ENCODE results near the gene CNTNAP4. TPM values are rescaled to one million over a fixed set of nuclear protein-coding genes. Genes with fewer than 3 reads are reported as not detected.

CNTNAP4 gene
- total and polyA plus RNA-seq, 2 of the 13 experiments (the other 11 are each of a cell fraction or from before 2014, with no cell fraction given): not detected

DNA sequence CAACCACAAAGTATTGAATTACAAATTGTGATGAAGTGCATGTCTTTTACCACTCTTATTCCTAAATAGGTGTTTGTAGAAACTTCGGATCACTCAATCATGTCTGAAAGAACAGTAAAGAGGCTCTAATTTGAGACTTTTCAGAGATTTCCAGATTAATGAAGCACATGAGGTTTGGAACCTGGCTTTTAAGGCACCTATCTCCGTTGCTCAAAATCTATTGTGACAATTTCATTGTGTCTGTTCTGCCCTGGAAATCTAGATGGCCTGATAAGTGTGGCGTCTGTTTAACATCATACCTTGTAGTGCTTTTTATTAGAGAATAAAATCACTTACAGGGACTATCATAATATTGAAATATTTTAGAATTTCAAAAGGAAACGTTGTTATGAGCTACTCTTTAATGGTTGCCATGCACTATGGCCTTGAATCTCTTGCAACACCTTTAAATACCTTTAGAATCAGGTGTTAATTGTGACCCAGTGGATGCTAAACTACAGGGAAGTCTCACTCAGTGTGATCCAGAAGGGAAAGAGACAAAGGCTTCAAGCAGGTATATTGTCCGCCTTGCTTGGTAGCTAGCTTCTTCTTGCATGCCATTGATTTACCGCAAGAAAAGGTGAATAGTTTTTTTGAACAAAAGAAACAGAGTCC, 210.3 kb downstream of the CNTNAP4 start:
- Histone ChIP-seq H3K27ac (ENCODE audit: extremely low read length, insufficient read depth, low read length) (no peak overlapping the region), H3K27me3 (ENCODE audit: control insufficient read depth in 1 of 2, insufficient read depth in 2 of 2, low read length in 2 of 2) (no peaks in the 10 kb centered on the region), H3K79me2 (ENCODE audit: insufficient read depth, low read length) (no peaks in the 10 kb centered on the region), H3K4me2 (ENCODE audit: low read depth, low read length) (no peak overlapping the region), H3K9me3 (ENCODE audit: low read length) (no peaks in the 10 kb centered on the region), H2AFZ (ENCODE audit: low read length) (no peak overlapping the region), H3K4me3 (replicated peaks in 1 of 3; ENCODE audit: insufficient read depth in 1 of 3, low read depth in 2 of 3, low read length in 3 of 3) (no peak overlapping the region), H3K4me1 (ENCODE audit: insufficient read depth, low read length) (no peaks in the 10 kb centered on the region), H4K20me1 (ENCODE audit: insufficient read depth, low read length) (no peaks in the 10 kb centered on the region), H3K9ac (ENCODE audit: insufficient read depth, low read depth, low read length) (no peak overlapping the region), H3K36me3 (replicated peaks in 1 of 2; ENCODE audit: control insufficient read depth in 1 of 2, insufficient read depth in 2 of 2, low read length in 2 of 2) (no peaks in the 10 kb centered on the region)
- TF ChIP-seq PHF8 (CRISPR knock-in tag; IDR thresholded peaks at IDR 0.05): no peak
- no peak for TF ChIP-seq RARG (CRISPR knock-in tag; IDR thresholded peaks at IDR 0.05; ENCODE audit: low read depth)
- DNase-seq (ENCODE audit: low spot score) (no peak), ATAC-seq (no peak), FAIRE-seq (no peak)
- POLR2A ChIA-PET: no interaction called here
- BruUV-seq (replicated peaks): no TSS peak
- CTCF ChIA-PET (ENCODE audit: low intra/inter-chr PET ratio, low total read pairs): no interaction called here
- in situ Hi-C loops (cut with HindIII; ENCODE audit: extremely low pct_ligation_motif_present, low pct_unique_long_range_greater_than_20kb) (no loop called here), intact Hi-C loops (cut with micrococcal nuclease; ENCODE audit: unreplicated experiment) (no loop called here)
- WGBS (ENCODE audit: low lambda C conversion rate): 2% methylated on average over 6 of the region's 6 CpGs

DNA sequence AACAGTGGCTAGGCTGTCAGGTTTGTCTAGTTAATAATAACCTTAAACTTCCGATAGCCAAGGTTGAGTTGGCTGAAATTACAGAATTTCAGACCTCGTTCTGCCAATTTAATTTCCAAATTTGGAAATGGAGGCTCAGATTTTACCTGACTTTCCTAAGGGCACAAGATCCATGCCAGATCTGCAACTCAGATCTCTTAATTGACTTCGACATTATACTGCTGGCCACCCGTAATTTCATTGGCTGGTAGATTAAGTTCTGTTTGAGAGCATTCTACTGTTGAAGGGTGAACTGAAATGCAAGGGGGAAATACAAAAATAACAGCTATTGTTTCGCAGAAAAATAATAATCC, 210.8 kb downstream of the CNTNAP4 start:
- BruUV-seq (replicated peaks): no TSS peak
- no peak overlapping the region for H3K9ac ChIP-seq (ENCODE audit: insufficient read depth, low read depth, low read length)
- H3K36me3 ChIP-seq (replicated peaks in 1 of 2; ENCODE audit: control insufficient read depth in 1 of 2, insufficient read depth in 2 of 2, low read length in 2 of 2): no peaks in the 10 kb centered on the region
- no peak overlapping the region for H3K4me3 ChIP-seq (replicated peaks in 1 of 3; ENCODE audit: insufficient read depth in 1 of 3, low read depth in 2 of 3, low read length in 3 of 3)
- H4K20me1 ChIP-seq (ENCODE audit: insufficient read depth, low read length): no peaks in the 10 kb centered on the region
- ChIA-PET CTCF (ENCODE audit: low intra/inter-chr PET ratio, low total read pairs) (no interaction called here), POLR2A (no interaction called here)
- no peak overlapping the region for H3K4me2 ChIP-seq (ENCODE audit: low read depth, low read length)
- 10% methylated on average over 5 of the region's 5 CpGs for WGBS (ENCODE audit: low lambda C conversion rate)
- H3K27me3 ChIP-seq (ENCODE audit: control insufficient read depth in 1 of 2, insufficient read depth in 2 of 2, low read length in 2 of 2): no peaks in the 10 kb centered on the region
- H2AFZ ChIP-seq (ENCODE audit: low read length): no peak overlapping the region
- no peaks in the 10 kb centered on the region for H3K9me3 ChIP-seq (ENCODE audit: low read length)
- H3K27ac ChIP-seq (ENCODE audit: extremely low read length, insufficient read depth, low read length): no peak overlapping the region
- ATAC-seq (no peak), FAIRE-seq (no peak), DNase-seq (ENCODE audit: low spot score) (no peak)
- intact Hi-C loops (cut with micrococcal nuclease; ENCODE audit: unreplicated experiment): no loop called here
- no peaks in the 10 kb centered on the region for H3K79me2 ChIP-seq (ENCODE audit: insufficient read depth, low read length)
- TF ChIP-seq CBFB (CRISPR knock-in tag; IDR thresholded peaks at IDR 0.05) (no peak), JUN (CRISPR knock-in tag; IDR thresholded peaks at IDR 0.05) (no peak), PPARG (CRISPR knock-in tag; conservative IDR thresholded peaks at IDR 0.05) (no peak), ZNF615 (CRISPR knock-in tag; IDR thresholded peaks at IDR 0.05; ENCODE audit: borderline replicate concordance) (no peak), ZKSCAN8 (CRISPR knock-in tag; IDR thresholded peaks at IDR 0.05; ENCODE audit: borderline replicate concordance) (no peak), ZFP41 (CRISPR knock-in tag; IDR thresholded peaks at IDR 0.05; ENCODE audit: borderline replicate concordance) (no peak), FOXK2 (IDR thresholded peaks at IDR 0.05) (no peak), BCL6 (CRISPR knock-in tag; IDR thresholded peaks at IDR 0.05) (no peak), U2AF2 (IDR thresholded peaks at IDR 0.05; ENCODE audit: low read depth, low read length) (no peak), RFX1 (IDR thresholded peaks at IDR 0.05) (no peak)
- TF ChIP-seq, protein P1, sequence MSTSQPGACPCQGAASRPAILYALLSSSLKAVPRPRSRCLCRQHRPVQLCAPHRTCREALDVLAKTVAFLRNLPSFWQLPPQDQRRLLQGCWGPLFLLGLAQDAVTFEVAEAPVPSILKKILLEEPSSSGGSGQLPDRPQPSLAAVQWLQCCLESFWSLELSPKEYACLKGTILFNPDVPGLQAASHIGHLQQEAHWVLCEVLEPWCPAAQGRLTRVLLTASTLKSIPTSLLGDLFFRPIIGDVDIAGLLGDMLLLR (CRISPR knock-in tag; IDR thresholded peaks at IDR 0.05): no peak
- in situ Hi-C loops (cut with HindIII; ENCODE audit: extremely low pct_ligation_motif_present, low pct_unique_long_range_greater_than_20kb): no loop called here
- H3K4me1 ChIP-seq (ENCODE audit: insufficient read depth, low read length): no peaks in the 10 kb centered on the region

Measured in HepG2 (cell line).